MCF 10A (cell line): ENCODE data around the gene RHOT2. TPM values are rescaled to one million over a fixed set of nuclear protein-coding genes. Genes with fewer than 3 reads are reported as not detected.

Source experiments
- BruUV-seq: library from RNA; stranded (reverse); fragments of 400-500 nt; replicated peaks from 2 replicates; lab custom pipeline; 2021; lab: Mats Ljungman, UMichigan
- CTCF ChIA-PET: fragments of 300-600 bp; sonication (Branson Sonifier 250); formaldehyde crosslinking; extraction: SDS; loops from one replicate; lab custom pipeline; 2021; ENCODE audit warnings: antibody characterized with exemption, inconsistent platforms; lab: Yijun Ruan, JAX
- POLR2A ChIA-PET: fragments of 300-600, 350-650 bp; sonication (Branson Sonifier 250); formaldehyde crosslinking; extraction: SDS; loops from one replicate; lab custom pipeline; 2020; ENCODE audit warnings: antibody characterized with exemption, inconsistent platforms; lab: Yijun Ruan, JAX
- DNase-seq: peaks from one replicate; pipeline ENCODE4 v3.0.0-alpha.2; 2018; ENCODE audit not compliant: unreplicated experiment
- H3K27ac Mint-ChIP-seq: one replicate; pipeline ENCODE4 v1.8.0; 2022; ENCODE audit warnings: mild to moderate bottlenecking, low read depth, mixed read lengths; ENCODE audit not compliant: unreplicated experiment
- H3K27me3 Mint-ChIP-seq: one replicate; pipeline ENCODE4 v1.8.0; 2022; ENCODE audit warnings: mixed read lengths; ENCODE audit not compliant: insufficient read depth, unreplicated experiment
- H3K36me3 Mint-ChIP-seq: one replicate; pipeline ENCODE4 v1.8.0; 2022; ENCODE audit warnings: mild to moderate bottlenecking, moderate library complexity, mixed read lengths; ENCODE audit not compliant: insufficient read depth, unreplicated experiment
- H3K4me1 Mint-ChIP-seq: one replicate; pipeline ENCODE4 v1.8.0; 2022; ENCODE audit warnings: mixed read lengths; ENCODE audit not compliant: insufficient read depth, unreplicated experiment
- H3K4me3 Mint-ChIP-seq: one replicate; pipeline ENCODE4 v1.8.0; 2022; ENCODE audit warnings: mild to moderate bottlenecking, moderate library complexity, mixed read lengths; ENCODE audit not compliant: unreplicated experiment
- H3K9me3 Mint-ChIP-seq: one replicate; pipeline ENCODE4 v1.8.0; 2022; ENCODE audit warnings: mixed read lengths; ENCODE audit not compliant: unreplicated experiment
- CTCF ChIP-seq: fragments of 200-600 bp; IDR thresholded peaks from one replicate; pipeline ENCODE4 v1.8.0; 2022; ENCODE audit warnings: antibody characterized with exemption, mild to moderate bottlenecking; ENCODE audit not compliant: unreplicated experiment
- intact Hi-C: fragments of 100-400 bp; cut with micrococcal nuclease; formaldehyde crosslinking; loops from 2 replicates; pipeline ENCODE4 v1.14.1; 2022
- total RNA-seq: library from RNA; stranded (reverse); gene quantifications from 2 replicates; pipeline ENCODE4 v1.2.3, GENCODE V29; 2022

Gene RHOT2
- total RNA-seq, 1 experiment from 2014 or later, result 118 TPM

GRCh38 chr16:678858-679813, 11.2 kb downstream of the RHOT2 start:
- BruUV-seq, result no TSS peak
- Mint-ChIP-seq H3K27ac (no peak overlapping the region), H3K36me3 (peaks cover 58% of the 10 kb centered on the region)

GRCh38 chr16:679814-680624, 12.1 kb downstream of the RHOT2 start, which contains the start of gene STUB1:
STUB1 (plus strand) TSS chr16:680410; CDS start chr16:680526, 116 bp downstream.
- DNase-seq, result peak; percentile 81
- Mint-ChIP-seq H3K36me3 (peaks cover 56% of the 10 kb centered on the region), H3K27me3 (no peaks in the 10 kb centered on the region), H3K4me1 (no peaks in the 10 kb centered on the region), H3K4me3 (peak within 1 kb of the TSS; percentile 76), H3K27ac (no peak within 1 kb of the TSS), H3K9me3 (no peaks in the 10 kb centered on the region)
- POLR2A ChIA-PET, result interaction anchor here (0.7 to 3.9 kb wide), 19 partner anchors 10 to 747 kb away, joined by 3 to 32 read pairs (median 6); partner anchors contain the start of genes CAPN15, CCDC78, FBXL16 and HAGHL
- BruUV-seq, result no TSS peak
- CTCF ChIA-PET, result interaction anchor here (1.0 kb wide), 1 partner anchor 257 kb away, joined by 4 read pairs; no protein-coding TSS in a partner anchor
- intact Hi-C loops, result no loop called here
- no peak for TF ChIP-seq CTCF

More at GRCh38 chr16:678858-679813, 11.2 kb downstream of the RHOT2 start:
- POLR2A ChIA-PET, result interaction anchor here (0.6 to 3.9 kb wide), 9 partner anchors 11 to 142 kb away, joined by 3 to 17 read pairs (median 4); partner anchors contain the start of genes CCDC78, HAGHL and RHOT2
- Mint-ChIP-seq H3K4me3 (no peak overlapping the region), H3K9me3 (no peaks in the 10 kb centered on the region), H3K27me3 (no peaks in the 10 kb centered on the region), H3K4me1 (no peaks in the 10 kb centered on the region)
- intact Hi-C loops, result no loop called here
- DNase-seq, result no peak
- CTCF ChIA-PET, result interaction anchor here (0.9 to 1.6 kb wide), 3 partner anchors 10 to 31 kb away, joined by 3 to 6 read pairs (median 3); no protein-coding TSS in a partner anchor
- TF ChIP-seq CTCF, result no peak

- no TSS peak for BruUV-seq
- Mint-ChIP-seq H3K27me3 (no peaks in the 10 kb centered on the region), H3K36me3 (peaks cover 56% of the 10 kb centered on the region), H3K27ac (no peak overlapping the region), H3K9me3 (no peaks in the 10 kb centered on the region), H3K4me3 (peak overlapping the region; percentile 76), H3K4me1 (no peaks in the 10 kb centered on the region)
- ChIA-PET CTCF (interaction anchor here (0.6 to 1.8 kb wide), 3 partner anchors 13 to 257 kb away, joined by 3 to 9 read pairs (median 4); partner anchors contain the start of gene RHOT2), POLR2A (interaction anchor here (0.7 to 3.9 kb wide), 19 partner anchors 9 to 747 kb away, joined by 3 to 32 read pairs (median 6); partner anchors contain the start of genes ANTKMT, CAPN15, CCDC78 and FBXL16)
- intact Hi-C loops, result no loop called here
- DNase-seq, result no peak
- no peak for TF ChIP-seq CTCF
Measured at GRCh38 chr16:680625-680945, 12.7 kb downstream of the RHOT2 start.
